ENCODE data around the gene ADA.

The ADA gene

GRCh38 chr20:44621939-44622338, 29.6 kb downstream of the ADA start:
- DNase-seq = no peak

GRCh38 chr20:44621325-44621724, 30.2 kb downstream of the ADA start:
- no peak for DNase-seq

- DNase-seq = no peak
Measured at GRCh38 chr20:44620030-44620429, 31.5 kb downstream of the ADA start.

GRCh38 chr20:44619294-44619693, 32.2 kb downstream of the ADA start:
- no peak for DNase-seq

GRCh38 chr20:44618318-44618731, 33.2 kb downstream of the ADA start:
- DNase-seq = peak in 4 of 5 experiments; percentile 5 to 53 (median 26)

GRCh38 chr20:44616604-44616964, 34.9 kb downstream of the ADA start:
- no peak for DNase-seq

- DNase-seq = no peak
Measured at GRCh38 chr20:44615876-44616603, 35.5 kb downstream of the ADA start.

GRCh38 chr20:44615169-44615791, 36.2 kb downstream of the ADA start:
- DNase-seq = no peak

- DNase-seq = no peak
Measured at GRCh38 chr20:44614525-44614924, 37.0 kb downstream of the ADA start.

GRCh38 chr20:44613575-44613974, 37.9 kb downstream of the ADA start:
- no peak for DNase-seq

GRCh38 chr20:44610313-44610962, 41.1 kb downstream of the ADA start:
- peak in 2 of 5 experiments; percentile 61 to 81 for DNase-seq

- peak; percentile 60 to 76 (median 73) for DNase-seq
Measured at GRCh38 chr20:44609516-44610312, 41.8 kb downstream of the ADA start.

GRCh38 chr20:44609006-44609515, 42.4 kb downstream of the ADA start:
- DNase-seq = no peak

GRCh38 chr20:44606725-44607441, 44.6 kb downstream of the ADA start:
- DNase-seq = no peak

GRCh38 chr20:44603327-44603726, 48.2 kb downstream of the ADA start:
- no peak for DNase-seq

- no peak for DNase-seq
Measured at GRCh38 chr20:44601801-44602204, 49.7 kb downstream of the ADA start.

- DNase-seq = no peak
Measured at GRCh38 chr20:44601236-44601671, 50.2 kb downstream of the ADA start.

- no peak for DNase-seq
Measured at GRCh38 chr20:44600758-44601201, 50.7 kb downstream of the ADA start.

GRCh38 chr20:44600301-44600700, 51.2 kb downstream of the ADA start:
- DNase-seq = no peak

GRCh38 chr20:44599715-44600114, 51.8 kb downstream of the ADA start:
- DNase-seq = no peak

GRCh38 chr20:44598423-44599305, 52.8 kb downstream of the ADA start:
- peak in 1 of 5 experiments; percentile 23 for DNase-seq
